GM11168 (cell line): ENCODE measurements around the gene MORC2.

Experiments used
- in situ Hi-C: fragments of 300-500 bp; cut with MboI; formaldehyde crosslinking; loops from one replicate; pipeline ENCODE4 v1.12.0; 2022; ENCODE audit warnings: low sequenced_read_pairs; ENCODE audit not compliant: unreplicated experiment

Gene MORC2

GRCh38 chr22:30891781-30892180 is 76.8 kb downstream of the MORC2 start:
- in situ Hi-C loops, result no loop called here

- in situ Hi-C loops, result no loop called here
These were observed 77.2 kb downstream of the MORC2 start for GRCh38 chr22:30891443-30891755.

- in situ Hi-C loops, result no loop called here
These were observed 77.7 kb downstream of the MORC2 start for GRCh38 chr22:30890686-30891442.

- in situ Hi-C loops, result no loop called here
These were observed 78.5 kb downstream of the MORC2 start for GRCh38 chr22:30889996-30890480.

- in situ Hi-C loops, result no loop called here
These were observed 79.1 kb downstream of the MORC2 start for GRCh38 chr22:30889268-30889995.

GRCh38 chr22:30887861-30888260 is 80.7 kb downstream of the MORC2 start:
- in situ Hi-C loops, result no loop called here

- in situ Hi-C loops, result no loop called here
These were observed 81.1 kb downstream of the MORC2 start for GRCh38 chr22:30887453-30887852.

- in situ Hi-C loops, result no loop called here
These were observed 83.0 kb downstream of the MORC2 start for GRCh38 chr22:30885591-30885990.

GRCh38 chr22:30885001-30885366 is 83.6 kb downstream of the MORC2 start:
- in situ Hi-C loops, result no loop called here

GRCh38 chr22:30884211-30885000 is 84.2 kb downstream of the MORC2 start:
- in situ Hi-C loops, result no loop called here

- in situ Hi-C loops, result no loop called here
These were observed 84.9 kb downstream of the MORC2 start for GRCh38 chr22:30883586-30884145.

- in situ Hi-C loops, result no loop called here
These were observed 85.5 kb downstream of the MORC2 start for GRCh38 chr22:30882974-30883533.

- in situ Hi-C loops, result no loop called here
These were observed 86.3 kb downstream of the MORC2 start for GRCh38 chr22:30882184-30882717.

GRCh38 chr22:30881361-30882183 is 87.0 kb downstream of the MORC2 start:
- in situ Hi-C loops, result no loop called here

GRCh38 chr22:30880847-30881246 is 87.7 kb downstream of the MORC2 start:
- in situ Hi-C loops, result no loop called here

- in situ Hi-C loops, result no loop called here
These were observed 88.4 kb downstream of the MORC2 start for GRCh38 chr22:30880181-30880601.

- in situ Hi-C loops, result no loop called here
These were observed 89.2 kb downstream of the MORC2 start for GRCh38 chr22:30879415-30879797.

GRCh38 chr22:30878516-30879414 is 89.8 kb downstream of the MORC2 start:
- in situ Hi-C loops, result no loop called here
